Fibroblast of lung (primary cell): ENCODE measurements around the gene PPP1R9A. TPM values are rescaled to one million over a fixed set of nuclear protein-coding genes. Genes with fewer than 3 reads are reported as not detected.

ENCODE experiments used
- DNase-seq, 2 donors: peaks; one replicate each; pipeline versions ENCODE4 v3.0.0 to v3.0.0-alpha.2; 2010; ENCODE audit warnings: low read depth in 2 of 2
- H2AFZ ChIP-seq: 2 replicates; pipeline ENCODE4 v1.5.1; 2012; ENCODE audit warnings: low read length, control low read depth, inconsistent platforms
- H3K27ac ChIP-seq: 2 replicates; pipeline ENCODE4 v1.5.1; 2011; ENCODE audit warnings: low read length, control low read depth; ENCODE audit not compliant: insufficient read depth
- H3K27me3 ChIP-seq: 2 replicates; pipeline ENCODE4 v1.5.1; 2011; ENCODE audit warnings: mild to moderate bottlenecking, low read length; ENCODE audit not compliant: control insufficient read depth, insufficient read depth
- H3K36me3 ChIP-seq: 2 replicates; pipeline ENCODE4 v1.5.1; 2011; ENCODE audit warnings: low read length; ENCODE audit not compliant: control insufficient read depth, insufficient read depth
- H3K4me1 ChIP-seq: 2 replicates; pipeline ENCODE4 v1.5.1; 2011; ENCODE audit warnings: low read length; ENCODE audit not compliant: control insufficient read depth, insufficient read depth; ENCODE audit errors: extremely low read depth
- H3K4me2 ChIP-seq: 2 replicates; pipeline ENCODE4 v1.5.1; 2011; ENCODE audit warnings: low read length, control low read depth; ENCODE audit not compliant: insufficient read depth; ENCODE audit errors: extremely low read depth
- H3K4me3 ChIP-seq, 4 experiments: fragments of 200-600 bp in 1 of 4; sonication (generic) in 1 of 4; replicated peaks in 1 of 4; 2 replicates each; pipeline ENCODE4 v1.5.1; 2011 to 2016; ENCODE audit warnings: low read length in 4 of 4, low read depth in 3 of 4, mild to moderate bottlenecking in 3 of 4, control low read depth in 2 of 4, inconsistent platforms in 1 of 4, mixed read lengths in 1 of 4; ENCODE audit not compliant: insufficient read depth in 1 of 4; ENCODE audit errors: control extremely low read depth in 1 of 4
- H3K79me2 ChIP-seq: 2 replicates; pipeline ENCODE4 v1.5.1; 2012; ENCODE audit warnings: mild to moderate bottlenecking, low read length, inconsistent platforms; ENCODE audit not compliant: control insufficient read depth, insufficient read depth
- H3K9ac ChIP-seq: 2 replicates; pipeline ENCODE4 v1.5.1; 2011; ENCODE audit warnings: mild to moderate bottlenecking, low read length, control low read depth; ENCODE audit not compliant: insufficient read depth
- H3K9me3 ChIP-seq: 2 replicates; pipeline ENCODE4 v1.5.1; 2012; ENCODE audit warnings: low read depth, low read length; ENCODE audit not compliant: control insufficient read depth, insufficient read depth
- H4K20me1 ChIP-seq: 2 replicates; pipeline ENCODE4 v1.5.1; 2011; ENCODE audit warnings: low read length; ENCODE audit not compliant: control insufficient read depth, insufficient read depth; ENCODE audit errors: extremely low read depth
- CTCF ChIP-seq, 2 donors: IDR thresholded peaks in 1 of 2; conservative IDR thresholded peaks in 1 of 2; 1 replicate in 1 of 2; 2 replicates in 1 of 2; pipeline ENCODE4 v1.5.1; 2011 to 2012; ENCODE audit warnings: low read length in 2 of 2, control low read depth in 1 of 2, inconsistent platforms in 1 of 2, low read depth in 1 of 2, mild to moderate bottlenecking in 1 of 2
- EZH2 ChIP-seq: IDR thresholded peaks from 2 replicates; pipeline ENCODE4 v1.5.1; 2012; ENCODE audit warnings: low read length, control low read depth, mild to moderate bottlenecking; ENCODE audit errors: missing control alignments
- polyA plus RNA-seq, 2 donors: library from polyadenylated mRNA; depleted of rRNA in 1 of 2; stranded (reverse) in 1 of 2; unstranded in 1 of 2; fragments of >200 nt; gene quantifications; 2 replicates each; pipeline ENCODE4 v1.2.1, GENCODE V29; 2011 to 2012; ENCODE audit warnings: missing spikeins in 1 of 2
- total RNA-seq: library from RNA; depleted of rRNA; stranded (reverse); fragments of >200 nt; gene quantifications from 2 replicates; pipeline ENCODE4 v1.2.1, GENCODE V29; 2014

PPP1R9A gene
- total and polyA plus RNA-seq, 2 donors (not counting 1 experiment from before 2014, with no cell fraction given): 0.68 to 3.3 TPM

- Histone ChIP-seq H3K4me1 (no peaks in the 10 kb centered on the region), H3K9ac (no peak overlapping the region), H3K27me3 (no peaks in the 10 kb centered on the region), H3K79me2 (no peaks in the 10 kb centered on the region), H3K36me3 (no peaks in the 10 kb centered on the region), H4K20me1 (no peaks in the 10 kb centered on the region), H2AFZ (no peak overlapping the region), H3K27ac (no peak overlapping the region), H3K9me3 (no peaks in the 10 kb centered on the region), H3K4me2 (no peak overlapping the region), H3K4me3 (no peak overlapping the region)
- DNase-seq: no peak
- TF ChIP-seq EZH2 (no peak), CTCF (conservative IDR thresholded peaks at IDR 0.05 in 1 of 2, IDR thresholded peaks at IDR 0.05 in 1 of 2; ENCODE audit: low read depth in 1 of 2, low read length in 2 of 2) (no peak)
Observed at GRCh38 chr7:94874036-94874785, 33.2 kb upstream of the PPP1R9A start.

- Histone ChIP-seq H3K27ac (no peak overlapping the region), H3K4me1 (no peaks in the 10 kb centered on the region), H3K36me3 (no peaks in the 10 kb centered on the region), H3K79me2 (no peaks in the 10 kb centered on the region), H3K27me3 (no peaks in the 10 kb centered on the region), H3K4me2 (no peak overlapping the region), H3K4me3 (no peak overlapping the region), H3K9ac (no peak overlapping the region), H2AFZ (no peak overlapping the region), H4K20me1 (no peaks in the 10 kb centered on the region), H3K9me3 (no peaks in the 10 kb centered on the region)
- no peak for TF ChIP-seq CTCF (conservative IDR thresholded peaks at IDR 0.05 in 1 of 2, IDR thresholded peaks at IDR 0.05 in 1 of 2; ENCODE audit: low read depth in 1 of 2, low read length in 2 of 2)
- TF ChIP-seq EZH2: no peak
- no peak for DNase-seq
Observed at GRCh38 chr7:94875201-94875600, 32.2 kb upstream of the PPP1R9A start.

GRCh38 chr7:94877731-94878670 lies 29.4 kb upstream of the PPP1R9A start:
- H3K79me2 ChIP-seq: no peaks in the 10 kb centered on the region
- TF ChIP-seq CTCF (conservative IDR thresholded peaks at IDR 0.05 in 1 of 2, IDR thresholded peaks at IDR 0.05 in 1 of 2; ENCODE audit: low read depth in 1 of 2, low read length in 2 of 2): no peak
- TF ChIP-seq EZH2: no peak
- no peak overlapping the region for H3K9ac ChIP-seq
- no peak overlapping the region for H3K4me3 ChIP-seq
- no peaks in the 10 kb centered on the region for H3K36me3 ChIP-seq
- no peak overlapping the region for H3K4me2 ChIP-seq
- no peaks in the 10 kb centered on the region for H3K9me3 ChIP-seq
- H3K4me1 ChIP-seq: no peaks in the 10 kb centered on the region
- H3K27me3 ChIP-seq: no peaks in the 10 kb centered on the region
- H2AFZ ChIP-seq: no peak overlapping the region
- DNase-seq: no peak
- no peak overlapping the region for H3K27ac ChIP-seq
- H4K20me1 ChIP-seq: no peaks in the 10 kb centered on the region
